Rectal smooth muscle tissue (tissue), 1 donor: ENCODE data around the gene USP6NL.

ENCODE experiments used
- H3K27ac ChIP-seq: one replicate; pipeline ENCODE4 v1.7.0; 2013; ENCODE audit warnings: low read depth, low read length, inconsistent platforms
- H3K27me3 ChIP-seq: one replicate; pipeline ENCODE4 v1.7.0; 2013; ENCODE audit warnings: low read length; ENCODE audit not compliant: control insufficient read depth, insufficient read depth
- H3K36me3 ChIP-seq: one replicate; pipeline ENCODE4 v1.7.0; 2013; ENCODE audit warnings: low read length; ENCODE audit not compliant: control insufficient read depth, insufficient read depth
- H3K4me1 ChIP-seq: one replicate; pipeline ENCODE4 v1.7.0; 2013; ENCODE audit warnings: low read length; ENCODE audit not compliant: control insufficient read depth, insufficient read depth
- H3K4me3 ChIP-seq: one replicate; pipeline ENCODE4 v1.7.0; 2013; ENCODE audit warnings: low read length
- H3K9ac ChIP-seq: one replicate; pipeline ENCODE4 v1.7.0; 2013; ENCODE audit warnings: low read length

The USP6NL gene

GRCh38 chr10:11533328-11533781, 78.1 kb downstream of the USP6NL start:
- H3K4me1 ChIP-seq, result peaks cover 2% of the 10 kb centered on the region
- H3K27ac ChIP-seq, result no peak overlapping the region
- no peaks in the 10 kb centered on the region for H3K36me3 ChIP-seq
- H3K4me3 ChIP-seq, result no peak overlapping the region
- no peaks in the 10 kb centered on the region for H3K27me3 ChIP-seq
- H3K9ac ChIP-seq, result no peak overlapping the region

- Histone ChIP-seq H3K9ac (no peak overlapping the region), H3K4me1 (peaks cover 2% of the 10 kb centered on the region), H3K4me3 (peak overlapping the region; percentile 26), H3K27me3 (no peaks in the 10 kb centered on the region), H3K27ac (peak overlapping the region; percentile 11), H3K36me3 (no peaks in the 10 kb centered on the region)
Measured at GRCh38 chr10:11532306-11532705, 79.1 kb downstream of the USP6NL start.

- no peaks in the 10 kb centered on the region for H3K27me3 ChIP-seq
- no peaks in the 10 kb centered on the region for H3K36me3 ChIP-seq
- H3K4me3 ChIP-seq, result no peak overlapping the region
- no peak overlapping the region for H3K9ac ChIP-seq
- no peak overlapping the region for H3K27ac ChIP-seq
- H3K4me1 ChIP-seq, result peaks cover 2% of the 10 kb centered on the region
Measured at GRCh38 chr10:11530806-11531205, 80.6 kb downstream of the USP6NL start.

GRCh38 chr10:11529276-11529903, 82.1 kb downstream of the USP6NL start:
- H3K27me3 ChIP-seq, result no peaks in the 10 kb centered on the region

GRCh38 chr10:11528286-11528685, 83.2 kb downstream of the USP6NL start:
- Histone ChIP-seq H3K4me1 (peaks cover 2% of the 10 kb centered on the region), H3K4me3 (no peak overlapping the region), H3K27ac (no peak overlapping the region), H3K36me3 (no peaks in the 10 kb centered on the region), H3K27me3 (no peaks in the 10 kb centered on the region), H3K9ac (no peak overlapping the region)

More at GRCh38 chr10:11529276-11529903, 82.1 kb downstream of the USP6NL start:
- Histone ChIP-seq H3K27ac (no peak overlapping the region), H3K4me3 (no peak overlapping the region), H3K4me1 (peaks cover 2% of the 10 kb centered on the region), H3K9ac (no peak overlapping the region), H3K36me3 (no peaks in the 10 kb centered on the region)

GRCh38 chr10:11527691-11528255, 83.7 kb downstream of the USP6NL start:
- H3K4me1 ChIP-seq, result peaks cover 2% of the 10 kb centered on the region
- H3K27me3 ChIP-seq, result no peaks in the 10 kb centered on the region
- H3K27ac ChIP-seq, result no peak overlapping the region
- H3K36me3 ChIP-seq, result no peaks in the 10 kb centered on the region
- no peak overlapping the region for H3K9ac ChIP-seq
- no peak overlapping the region for H3K4me3 ChIP-seq

GRCh38 chr10:11527068-11527467, 84.4 kb downstream of the USP6NL start:
- no peaks in the 10 kb centered on the region for H3K36me3 ChIP-seq
- no peaks in the 10 kb centered on the region for H3K4me1 ChIP-seq
- H3K27ac ChIP-seq, result no peak overlapping the region
- H3K4me3 ChIP-seq, result no peak overlapping the region
- no peaks in the 10 kb centered on the region for H3K27me3 ChIP-seq
- H3K9ac ChIP-seq, result no peak overlapping the region

- no peak overlapping the region for H3K27ac ChIP-seq
- no peak overlapping the region for H3K4me3 ChIP-seq
- H3K27me3 ChIP-seq, result no peaks in the 10 kb centered on the region
- H3K9ac ChIP-seq, result no peak overlapping the region
- no peaks in the 10 kb centered on the region for H3K36me3 ChIP-seq
- no peaks in the 10 kb centered on the region for H3K4me1 ChIP-seq
Measured at GRCh38 chr10:11525503-11525902, 85.9 kb downstream of the USP6NL start.

GRCh38 chr10:11522821-11523245, 88.6 kb downstream of the USP6NL start:
- Histone ChIP-seq H3K27me3 (no peaks in the 10 kb centered on the region), H3K9ac (no peak overlapping the region), H3K4me1 (no peaks in the 10 kb centered on the region), H3K4me3 (no peak overlapping the region), H3K36me3 (no peaks in the 10 kb centered on the region), H3K27ac (no peak overlapping the region)

GRCh38 chr10:11521860-11522259, 89.6 kb downstream of the USP6NL start:
- Histone ChIP-seq H3K36me3 (no peaks in the 10 kb centered on the region), H3K27ac (no peak overlapping the region), H3K27me3 (no peaks in the 10 kb centered on the region), H3K4me1 (no peaks in the 10 kb centered on the region), H3K4me3 (no peak overlapping the region), H3K9ac (no peak overlapping the region)

GRCh38 chr10:11520892-11521291, 90.6 kb downstream of the USP6NL start:
- Histone ChIP-seq H3K36me3 (no peaks in the 10 kb centered on the region), H3K9ac (no peak overlapping the region), H3K4me3 (no peak overlapping the region), H3K27me3 (no peaks in the 10 kb centered on the region), H3K4me1 (no peaks in the 10 kb centered on the region), H3K27ac (no peak overlapping the region)

GRCh38 chr10:11517150-11517549, 94.3 kb downstream of the USP6NL start:
- Histone ChIP-seq H3K9ac (no peak overlapping the region), H3K36me3 (peaks cover 3% of the 10 kb centered on the region), H3K4me1 (no peaks in the 10 kb centered on the region), H3K4me3 (no peak overlapping the region), H3K27me3 (no peaks in the 10 kb centered on the region), H3K27ac (no peak overlapping the region)

GRCh38 chr10:11516431-11516746, 95.1 kb downstream of the USP6NL start:
- no peak overlapping the region for H3K4me3 ChIP-seq

More at GRCh38 chr10:11516431-11516746, 95.1 kb downstream of the USP6NL start:
- peaks cover 3% of the 10 kb centered on the region for H3K36me3 ChIP-seq
- H3K4me1 ChIP-seq, result no peaks in the 10 kb centered on the region
- no peak overlapping the region for H3K27ac ChIP-seq
- H3K27me3 ChIP-seq, result no peaks in the 10 kb centered on the region
- no peak overlapping the region for H3K9ac ChIP-seq
